HepG2 (cell line): ENCODE measurements around the gene SERPINA3. TPM values are rescaled to one million over a fixed set of nuclear protein-coding genes. Genes with fewer than 3 reads are reported as not detected.

ENCODE experiments used
- ATAC-seq: fragments of 200-7000 bp; cut with Tn5 transposase; 3 replicates; pipeline ENCODE4 v1.9.1; 2020; ENCODE audit warnings: mild to moderate bottlenecking, moderate library complexity
- BruUV-seq: library from RNA; stranded (reverse); fragments of 400-500 nt; replicated peaks from 2 replicates; lab custom pipeline; 2021; lab: Mats Ljungman, UMichigan
- CTCF ChIA-PET: fragments of 300-600 bp; formaldehyde crosslinking; extraction: SDS; loops from one replicate; lab custom pipeline; 2021; ENCODE audit warnings: low total read pairs, inconsistent platforms, low intra/inter-chr PET ratio; lab: Yijun Ruan, JAX
- POLR2A ChIA-PET: fragments of 350-600 bp; sonication (Branson Sonifier 250); formaldehyde crosslinking; loops from one replicate; lab custom pipeline; 2020; ENCODE audit warnings: antibody characterized with exemption, inconsistent platforms; lab: Yijun Ruan, JAX
- DNase-seq: peaks from one replicate; pipeline ENCODE4 v3.0.0-alpha.2; 2015; ENCODE audit warnings: low spot score
- FAIRE-seq: peaks from 3 replicates; lab custom pipeline; 2011; peaks lifted over from hg19 to GRCh38; lab: Jason Lieb, UNC
- H2AFZ ChIP-seq: one replicate; pipeline ENCODE4 v1.6.1; 2011; ENCODE audit warnings: low read length, inconsistent platforms
- H3K27ac ChIP-seq: fragments of 300-600 bp; 3 replicates; pipeline ENCODE4 v1.8.0; 2011; ENCODE audit warnings: mixed run types, mild to moderate bottlenecking, mixed read lengths, low read length, inconsistent platforms; ENCODE audit not compliant: insufficient read depth; ENCODE audit errors: extremely low read length
- H3K27me3 ChIP-seq, 2 experiments: fragments of 200-600 bp in 1 of 2; 2 replicates in 1 of 2; 3 replicates in 1 of 2; pipeline versions ENCODE4 v1.6.0 to v1.8.0; 2011; ENCODE audit warnings: low read length in 2 of 2, mild to moderate bottlenecking in 2 of 2, moderate library complexity in 2 of 2, inconsistent platforms in 1 of 2; ENCODE audit not compliant: insufficient read depth in 2 of 2, control insufficient read depth in 1 of 2
- H3K36me3 ChIP-seq, 2 experiments: fragments of 200-600 bp in 1 of 2; replicated peaks in 1 of 2; 2 replicates in 1 of 2; 3 replicates in 1 of 2; pipeline versions ENCODE4 v1.5.1 to v1.8.0; 2011; ENCODE audit warnings: low read length in 2 of 2, inconsistent platforms in 1 of 2; ENCODE audit not compliant: insufficient read depth in 2 of 2, control insufficient read depth in 1 of 2
- H3K4me1 ChIP-seq: 2 replicates; pipeline ENCODE4 v1.5.1; 2012; ENCODE audit warnings: low read length, inconsistent platforms; ENCODE audit not compliant: insufficient read depth
- H3K4me2 ChIP-seq: 2 replicates; pipeline ENCODE4 v1.6.0; 2011; ENCODE audit warnings: low read depth, low read length, inconsistent platforms
- H3K4me3 ChIP-seq, 3 experiments: fragments of 200-600 bp in 1 of 3; sonication (generic), shearing (Covaris generic) in 1 of 3; replicated peaks in 1 of 3; 2 replicates each; pipeline ENCODE4 v1.5.1; 2011 to 2016; ENCODE audit warnings: low read length in 3 of 3, inconsistent platforms in 2 of 3, low read depth in 2 of 3, mild to moderate bottlenecking in 2 of 3, control low read depth in 1 of 3, mixed read lengths in 1 of 3; ENCODE audit not compliant: insufficient read depth in 1 of 3
- H3K79me2 ChIP-seq: one replicate; pipeline ENCODE4 v1.6.1; 2011; ENCODE audit warnings: low read length, inconsistent platforms; ENCODE audit not compliant: insufficient read depth
- H3K9ac ChIP-seq: 2 replicates; pipeline ENCODE4 v1.6.0; 2011; ENCODE audit warnings: mild to moderate bottlenecking, low read depth, low read length, inconsistent platforms; ENCODE audit not compliant: insufficient read depth
- H3K9me3 ChIP-seq: 2 replicates; pipeline ENCODE4 v1.5.1; 2012; ENCODE audit warnings: mild to moderate bottlenecking, low read length
- H4K20me1 ChIP-seq: 2 replicates; pipeline ENCODE4 v1.6.0; 2011; ENCODE audit warnings: inconsistent platforms, mild to moderate bottlenecking, low read length, moderate library complexity; ENCODE audit not compliant: insufficient read depth
- AKAP8 ChIP-seq: sonication (generic); formaldehyde crosslinking; IDR thresholded peaks from 2 replicates; pipeline ENCODE4 v1.5.1; 2020; ENCODE audit warnings: mild to moderate bottlenecking, missing genetic modification reagents
- ATM ChIP-seq: fragments of 450-650 bp; IDR thresholded peaks from 2 replicates; pipeline ENCODE4 v1.7.1; 2017; ENCODE audit warnings: mild to moderate bottlenecking, borderline replicate concordance
- BORCS8-MEF2B ChIP-seq: sonication (generic); formaldehyde crosslinking; IDR thresholded peaks from 2 replicates; pipeline ENCODE4 v1.8.0; 2022; ENCODE audit warnings: mild to moderate bottlenecking, missing genetic modification reagents
- CEBPZ ChIP-seq: IDR thresholded peaks from 2 replicates; pipeline ENCODE4 v1.6.1; 2012; ENCODE audit warnings: low read length, improper control_type of control experiment
- ERF ChIP-seq: IDR thresholded peaks from 2 replicates; pipeline ENCODE4 v1.6.1; 2018; ENCODE audit warnings: missing biosample characterization, missing genetic modification reagents
- GABPA ChIP-seq, 2 experiments: IDR thresholded peaks; 2 replicates each; pipeline ENCODE4 v1.6.1; 2011 to 2016; ENCODE audit warnings: low read depth in 2 of 2, low read length in 1 of 2, missing biosample characterization in 1 of 2, missing genetic modification characterization in 1 of 2
- GZF1 ChIP-seq: sonication (generic); formaldehyde crosslinking; IDR thresholded peaks from 2 replicates; pipeline ENCODE4 v1.5.1; 2020; ENCODE audit warnings: mild to moderate bottlenecking, missing genetic modification reagents
- KLF6 ChIP-seq: IDR thresholded peaks from 2 replicates; pipeline ENCODE4 v1.8.0; 2016; ENCODE audit warnings: missing biosample characterization, missing genetic modification reagents
- LCORL ChIP-seq, 2 experiments: fragments of 450-650 bp in 1 of 2; sonication (generic) in 1 of 2; formaldehyde crosslinking in 1 of 2; IDR thresholded peaks; 2 replicates each; pipeline versions ENCODE4 v1.5.0 to v1.6.1; 2017 to 2020; ENCODE audit warnings: antibody characterized with exemption in 1 of 2, missing genetic modification reagents in 1 of 2
- MTF2 ChIP-seq: sonication (generic); formaldehyde crosslinking; IDR thresholded peaks from 2 replicates; pipeline ENCODE4 v1.5.0; 2020; ENCODE audit warnings: missing genetic modification reagents, borderline replicate concordance
- NFE2 ChIP-seq: sonication (generic); formaldehyde crosslinking; IDR thresholded peaks from 2 replicates; pipeline ENCODE4 v1.4.0; 2020; ENCODE audit warnings: missing genetic modification reagents
- POLR2G ChIP-seq: fragments of 200-400 bp; formaldehyde crosslinking; IDR thresholded peaks from 2 replicates; pipeline ENCODE4 v1.6.1; 2018; ENCODE audit warnings: mild to moderate bottlenecking, low read depth, low read length, moderate library complexity
- RARA ChIP-seq: IDR thresholded peaks from 2 replicates; pipeline ENCODE4 v1.6.1; 2016; ENCODE audit warnings: missing genetic modification reagents, missing compliant biosample characterization
- SALL1 ChIP-seq: sonication (generic); formaldehyde crosslinking; IDR thresholded peaks from 2 replicates; pipeline ENCODE4 v1.8.0; 2022; ENCODE audit warnings: mild to moderate bottlenecking, missing genetic modification reagents
- SP5 ChIP-seq: IDR thresholded peaks from 2 replicates; pipeline ENCODE4 v1.6.1; 2016; ENCODE audit warnings: low read depth, borderline replicate concordance
- ZBTB37 ChIP-seq: sonication (generic); formaldehyde crosslinking; IDR thresholded peaks from 2 replicates; pipeline ENCODE4 v1.4.0; 2020; ENCODE audit warnings: mild to moderate bottlenecking, missing genetic modification reagents
- ZNF24 ChIP-seq: fragments of 450-650 bp; IDR thresholded peaks from 2 replicates; pipeline ENCODE4 v1.6.1; 2017; ENCODE audit warnings: antibody characterized with exemption, mild to moderate bottlenecking
- ZNF331 ChIP-seq: sonication (generic); formaldehyde crosslinking; IDR thresholded peaks from 2 replicates; pipeline ENCODE4 v1.4.0; 2020; ENCODE audit warnings: missing genetic modification reagents
- ZNF430 ChIP-seq: sonication (generic); formaldehyde crosslinking; IDR thresholded peaks from 2 replicates; pipeline ENCODE4 v1.9.0; 2021; ENCODE audit warnings: mild to moderate bottlenecking, missing genetic modification reagents
- ZNF441 ChIP-seq: sonication (generic); formaldehyde crosslinking; IDR thresholded peaks from 2 replicates; pipeline ENCODE4 v1.7.0; 2021; ENCODE audit warnings: missing genetic modification reagents, borderline replicate concordance
- ZNF556 ChIP-seq: sonication (generic); formaldehyde crosslinking; IDR thresholded peaks from 2 replicates; pipeline ENCODE4 v1.4.0; 2020; ENCODE audit warnings: mild to moderate bottlenecking, missing genetic modification reagents, borderline replicate concordance
- ZNF761 ChIP-seq: sonication (generic); formaldehyde crosslinking; conservative IDR thresholded peaks from 2 replicates; pipeline ENCODE4 v1.4.0; 2020; ENCODE audit warnings: mild to moderate bottlenecking, missing genetic modification reagents
- WGBS: methylation state at CpG from one replicate; pipeline ENCODE4 v1.1.6; 2017; ENCODE audit warnings: low lambda C conversion rate; 5-methylcytosine and 5-hydroxymethylcytosine counted together
- in situ Hi-C: cut with HindIII; loops from 2 replicates; pipeline ENCODE4 v1.10.0; 2017; ENCODE audit warnings: low pct_unique_long_range_greater_than_20kb; ENCODE audit not compliant: extremely low pct_ligation_motif_present
- intact Hi-C: fragments of 100-400 bp; cut with micrococcal nuclease; formaldehyde crosslinking; loops from one replicate; pipeline ENCODE4 v1.10.0; 2022; ENCODE audit not compliant: unreplicated experiment
- polyA plus RNA-seq, 8 experiments: library from polyadenylated mRNA; depleted of rRNA in 3 of 8; stranded (reverse) in 7 of 8; unstranded in 1 of 8; fragments of >200 nt; fragmentation: Illumina TruSeq in 4 of 8; extraction: Trizol in 4 of 8; gene quantifications; 2 replicates each; pipeline versions ENCODE4 v1.2.1 to v1.2.3, GENCODE V29; 2011 to 2016; ENCODE audit warnings: low read depth in 4 of 8, missing spikeins in 1 of 8, mixed read lengths in 1 of 8; ENCODE audit not compliant: insufficient read depth in 1 of 8
- total RNA-seq, 5 experiments: library from RNA; depleted of rRNA; stranded (reverse); fragments of >200 nt; fragmentation: Illumina TruSeq; extraction: Trizol; gene quantifications; 2 replicates each; pipeline ENCODE4 v1.2.3, GENCODE V29; 2016; ENCODE audit warnings: low read depth in 1 of 5

The SERPINA3 gene
- total and polyA plus RNA-seq, 2 of the 13 experiments (the other 11 are each of a cell fraction or from before 2014, with no cell fraction given) = 825 to 2,200 TPM

- H3K9me3 ChIP-seq = no peaks in the 10 kb centered on the region
- no peaks in the 10 kb centered on the region for H3K36me3 ChIP-seq
- ATAC-seq (peak; percentile 77), DNase-seq (peak; percentile 62), FAIRE-seq (peak; percentile 51)
- no peaks in the 10 kb centered on the region for H3K79me2 ChIP-seq
- BruUV-seq = no TSS peak
- H3K4me1 ChIP-seq = peaks cover 74% of the 10 kb centered on the region
- no peaks in the 10 kb centered on the region for H4K20me1 ChIP-seq
- no peaks in the 10 kb centered on the region for H3K27me3 ChIP-seq
- CTCF ChIA-PET = no interaction called here
- POLR2A ChIA-PET = interaction anchor here (0.9 to 8.1 kb wide), 7 partner anchors 8 to 181 kb away, joined by 3 to 142 read pairs (median 48); partner anchors contain the start of genes SERPINA1, SERPINA3, SERPINA4 and SERPINA5
- intact Hi-C loops = no loop called here
- no peak overlapping the region; a peak in 1 of 6 replicates for H3K4me3 ChIP-seq
- H3K27ac ChIP-seq = peak overlapping the region; percentile 47
- 42% methylated on average over 20 of the region's 20 CpGs for WGBS
- H2AFZ ChIP-seq = no peak overlapping the region
- no peak overlapping the region for H3K9ac ChIP-seq
- peak overlapping the region; percentile 20; the same call in 1 of the 2 replicates for H3K4me2 ChIP-seq
- in situ Hi-C loops = no loop called here
- TF ChIP-seq ATM (no peak), RARA (CRISPR knock-in tag) (peak; percentile 58), LCORL (IDR thresholded peaks at IDR 0.05) (no peak), LCORL (CRISPR knock-in tag; IDR thresholded peaks at IDR 0.05) (peak; percentile 95), ZNF441 (no peak), SALL1 (CRISPR knock-in tag) (peak; percentile 74), ZBTB37 (peak; percentile 82), NFE2 (CRISPR knock-in tag) (no peak), GABPA (IDR thresholded peaks at IDR 0.05; ENCODE audit: low read depth, low read length) (no peak), GABPA (CRISPR knock-in tag; IDR thresholded peaks at IDR 0.05; ENCODE audit: low read depth) (no peak), ERF (CRISPR knock-in tag) (peak; percentile 57; the same call in 1 of the 2 replicates), SP5 (peak; percentile 74), ZNF761 (CRISPR knock-in tag) (no peak), ZNF24 (no peak), MTF2 (CRISPR knock-in tag) (no peak), AKAP8 (CRISPR knock-in tag) (peak; percentile 35; the same call in 1 of the 2 replicates), KLF6 (CRISPR knock-in tag) (0 out of 2 replicates have a peak, but pooled peaks have one; percentile 19), POLR2G (no peak), BORCS8-MEF2B (CRISPR knock-in tag) (no peak), ZNF556 (CRISPR knock-in tag) (0 out of 2 replicates have a peak, but pooled peaks have one; percentile 31), GZF1 (CRISPR knock-in tag) (no peak), ZNF430 (CRISPR knock-in tag) (no peak), CEBPZ (no peak), ZNF331 (CRISPR knock-in tag) (peak; percentile 52; the same call in 1 of the 2 replicates)
These were observed 42.7 kb upstream of the SERPINA3 start for GRCh38 chr14:94569381-94570001.
